ENCODE data around the gene SLC1A3. TPM values are rescaled to one million over a fixed set of nuclear protein-coding genes. Genes with fewer than 3 reads are reported as not detected.

SLC1A3 gene
- total RNA-seq, 1 experiment from 2014 or later = 18.6 TPM

DNA sequence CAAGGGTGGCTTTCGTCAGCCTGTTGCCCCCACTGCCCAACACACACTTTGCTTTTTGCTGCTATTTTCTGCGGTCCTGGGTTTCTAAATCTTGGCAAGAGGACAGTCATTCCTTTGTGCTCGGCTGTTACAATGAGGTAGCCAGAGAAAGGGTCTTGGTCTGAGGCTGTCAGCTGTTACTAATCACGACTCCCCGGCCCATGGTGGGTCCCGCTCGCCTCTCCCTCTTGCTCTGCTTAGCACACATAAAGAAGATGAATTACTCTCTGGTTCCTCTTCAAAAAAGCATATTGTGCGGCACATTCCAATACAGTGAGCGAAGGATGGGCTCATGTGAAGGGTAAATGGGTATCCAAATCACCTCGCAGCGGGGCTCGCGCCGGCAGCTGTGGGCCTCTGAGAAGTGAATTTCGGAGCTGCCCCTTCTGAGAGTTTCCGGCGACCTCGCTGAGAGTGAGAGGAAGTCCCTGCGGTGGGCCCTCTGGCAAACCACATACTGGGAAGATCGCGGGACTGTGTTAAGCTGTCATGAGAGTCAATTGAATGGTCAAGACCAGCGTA, 56.0 kb downstream of the SLC1A3 start:
- Mint-ChIP-seq H3K4me3 (no peak overlapping the region), H3K9me3 (no peaks in the 10 kb centered on the region), H3K27me3 (ENCODE audit: low read depth) (no peaks in the 10 kb centered on the region), H3K36me3 (ENCODE audit: insufficient read depth in 1 of 3, low read depth in 3 of 3) (peaks cover 0 to 2% (median 0%) of the 10 kb centered on the region in 3 experiments; a peak in 1 of 7 replicates), H3K4me1 (peaks cover 13 to 20% of the 10 kb centered on the region in 2 experiments; a peak in 2 of 4 replicates), H3K27ac (peak overlapping the region in 2 of 3 experiments; percentile 41 to 47; a peak in 3 of 7 replicates)
- Histone ChIP-seq H4K5ac (ENCODE audit: insufficient read length, low read depth, low read length) (no peak overlapping the region), H3K4me2 (ENCODE audit: insufficient read depth, insufficient read length, low read length) (no peak overlapping the region), H2BK5ac (ENCODE audit: insufficient read length, low read length) (no peak overlapping the region), H3T11ph (ENCODE audit: low read length) (no peak overlapping the region), H3K9ac (ENCODE audit: extremely low read depth, insufficient read length, low read length) (no peak overlapping the region), H3K79me2 (ENCODE audit: insufficient read depth, low read length) (no peaks in the 10 kb centered on the region), H2BK120ac (ENCODE audit: low read depth, low read length, poor library complexity, severe bottlenecking) (no peak overlapping the region), H4K8ac (replicated peaks; ENCODE audit: insufficient read length, low read depth, low read length) (no peak overlapping the region), H3K4ac (ENCODE audit: low read depth, low read length) (no peak overlapping the region), H2AK5ac (ENCODE audit: insufficient read length, low read length) (no peak overlapping the region), H3K27me3 (ENCODE audit: insufficient read depth, low read length) (no peaks in the 10 kb centered on the region), H2AFZ (ENCODE audit: low read length) (no peak overlapping the region), H2BK12ac (ENCODE audit: insufficient read length, low read depth, low read length) (no peak overlapping the region), H3K9me3 (ENCODE audit: control insufficient read depth, low read depth, low read length) (no peaks in the 10 kb centered on the region), H3K23me2 (ENCODE audit: insufficient read length, low read depth, low read length, poor library complexity, severe bottlenecking) (no peaks in the 10 kb centered on the region), H3K4me1 (ENCODE audit: insufficient read depth, low read length) (peaks cover 5% of the 10 kb centered on the region; the same call in 1 of the 2 replicates), H3K14ac (ENCODE audit: insufficient read depth, low read length) (no peak overlapping the region), H4K20me1 (ENCODE audit: control insufficient read depth, insufficient read depth, insufficient read length) (no peaks in the 10 kb centered on the region), H4K91ac (ENCODE audit: insufficient read length, low read depth, low read length) (no peak overlapping the region), H2BK15ac (ENCODE audit: low read depth, low read length) (no peak overlapping the region), H2BK20ac (ENCODE audit: low read depth, low read length, poor library complexity, severe bottlenecking) (no peak overlapping the region), H3K23ac (ENCODE audit: insufficient read length, low read depth, low read length) (no peak overlapping the region), H3K56ac (ENCODE audit: insufficient read length, low read depth, low read length) (no peak overlapping the region), H3K79me1 (ENCODE audit: insufficient read depth, low read depth, low read length, poor library complexity, severe bottlenecking) (no peaks in the 10 kb centered on the region), H3K27ac (ENCODE audit: insufficient read length, low read depth, low read length) (no peak overlapping the region), H3K18ac (ENCODE audit: insufficient read length, low read depth, low read length) (no peak overlapping the region)
- DNase-seq = peak; percentile 59
- no CpG with 5 or more reads among the region's 22 CpGs for WGBS (ENCODE audit: extremely low coverage, insufficient read length, low lambda C conversion rate)
- TF ChIP-seq CTCF (conservative IDR thresholded peaks at IDR 0.05) = no peak

All from H9 (cell line).